Stimulated activated naive B cell treated with anti-CD40 and anti-IgM and Interleukin-4, amounts not matched to agents 10 μg/mL and 1 μg/mL and 100 μg/mL, for 72 hours (primary cell): ENCODE results near the gene ZNF532.

ENCODE experiments used
- ATAC-seq, 2 donors: fragments of 150-1000 bp; cut with Tn5 transposase; replicated peaks; 2 replicates each; pipeline ENCODE4 v1.10.0; 2021; ENCODE audit warnings: moderate library complexity in 1 of 2
- DNase-seq: peaks from one replicate; pipeline ENCODE4 v3.0.0; 2021
- H3K27ac Mint-ChIP-seq: one replicate; pipeline ENCODE4 v1.8.0; 2022; ENCODE audit warnings: mild to moderate bottlenecking, mixed read lengths
- H3K27me3 Mint-ChIP-seq, 2 donors: one replicate each; pipeline ENCODE4 v1.8.0; 2022; ENCODE audit warnings: mixed read lengths in 2 of 2
- H3K36me3 Mint-ChIP-seq, 2 donors: one replicate each; pipeline ENCODE4 v1.8.0; 2022; ENCODE audit warnings: mixed read lengths in 2 of 2, mild to moderate bottlenecking in 1 of 2
- H3K4me1 Mint-ChIP-seq, 2 donors: one replicate each; pipeline ENCODE4 v1.8.0; 2022; ENCODE audit warnings: mixed read lengths in 2 of 2, mild to moderate bottlenecking in 1 of 2
- H3K4me3 Mint-ChIP-seq, 2 donors: one replicate each; pipeline ENCODE4 v1.8.0; 2022; ENCODE audit warnings: mild to moderate bottlenecking in 2 of 2, mixed read lengths in 2 of 2, moderate library complexity in 1 of 2
- H3K9me3 Mint-ChIP-seq, 2 donors: one replicate each; pipeline ENCODE4 v1.8.0; 2022; ENCODE audit warnings: mixed read lengths in 2 of 2, mild to moderate bottlenecking in 1 of 2

The ZNF532 gene

GRCh38 chr18:58941426-58942099, 76.9 kb downstream of the ZNF532 start:
- Mint-ChIP-seq H3K4me1 (peaks cover 23 to 44% of the 10 kb centered on the region in 2 donors), H3K4me3 (peak overlapping the region in 1 of 2 donors; percentile 14), H3K27ac (peak overlapping the region; percentile 76), H3K9me3 (peaks cover 5 to 8% of the 10 kb centered on the region in 2 donors), H3K36me3 (peaks cover 54 to 71% of the 10 kb centered on the region in 2 donors), H3K27me3 (no peaks in the 10 kb centered on the region)
- DNase-seq = no peak
- no peak for ATAC-seq

GRCh38 chr18:58943896-58944295, 79.2 kb downstream of the ZNF532 start:
- no peak for DNase-seq
- H3K4me1 Mint-ChIP-seq = peaks cover 19 to 32% of the 10 kb centered on the region in 2 donors
- H3K27ac Mint-ChIP-seq = peak overlapping the region; percentile 75
- no peaks in the 10 kb centered on the region for H3K27me3 Mint-ChIP-seq
- ATAC-seq = no peak
- H3K4me3 Mint-ChIP-seq = no peak overlapping the region
- peaks cover 47 to 65% of the 10 kb centered on the region in 2 donors for H3K36me3 Mint-ChIP-seq
- peaks cover 5 to 8% of the 10 kb centered on the region in 2 donors for H3K9me3 Mint-ChIP-seq

- no peak for DNase-seq
- Mint-ChIP-seq H3K27me3 (no peaks in the 10 kb centered on the region), H3K4me3 (no peak overlapping the region), H3K27ac (peak overlapping the region; percentile 92), H3K36me3 (peaks cover 33 to 50% of the 10 kb centered on the region in 2 donors), H3K4me1 (peaks cover 19 to 32% of the 10 kb centered on the region in 2 donors), H3K9me3 (no peaks in the 10 kb centered on the region)
- ATAC-seq = peak in 1 of 2 donors; percentile 52
Measured at GRCh38 chr18:58947136-58947732, 82.6 kb downstream of the ZNF532 start.

GRCh38 chr18:58949031-58949430, 84.4 kb downstream of the ZNF532 start:
- ATAC-seq (no peak), DNase-seq (no peak)
- Mint-ChIP-seq H3K4me1 (peaks cover 18 to 31% of the 10 kb centered on the region in 2 donors), H3K4me3 (no peak overlapping the region), H3K27me3 (no peaks in the 10 kb centered on the region), H3K9me3 (no peaks in the 10 kb centered on the region), H3K27ac (no peak overlapping the region), H3K36me3 (peaks cover 35 to 47% of the 10 kb centered on the region in 2 donors)

GRCh38 chr18:58951986-58952702, 87.5 kb downstream of the ZNF532 start:
- no peaks in the 10 kb centered on the region for H3K27me3 Mint-ChIP-seq
- H3K36me3 Mint-ChIP-seq = peaks cover 30 to 41% of the 10 kb centered on the region in 2 donors
- H3K9me3 Mint-ChIP-seq = no peaks in the 10 kb centered on the region
- no peak for ATAC-seq
- peak overlapping the region; percentile 56 for H3K27ac Mint-ChIP-seq
- DNase-seq = no peak
- H3K4me1 Mint-ChIP-seq = peaks cover 8% of the 10 kb centered on the region in 2 donors
- H3K4me3 Mint-ChIP-seq = no peak overlapping the region

- no peaks in the 10 kb centered on the region for H3K27me3 Mint-ChIP-seq
- no peak overlapping the region for H3K27ac Mint-ChIP-seq
- DNase-seq (no peak), ATAC-seq (no peak)
- H3K4me1 Mint-ChIP-seq = peaks cover 6% of the 10 kb centered on the region in 2 donors
- peaks cover 29 to 39% of the 10 kb centered on the region in 2 donors for H3K36me3 Mint-ChIP-seq
- H3K9me3 Mint-ChIP-seq = no peaks in the 10 kb centered on the region
- H3K4me3 Mint-ChIP-seq = no peak overlapping the region
Measured at GRCh38 chr18:58952858-58953257, 88.2 kb downstream of the ZNF532 start.

- Mint-ChIP-seq H3K4me3 (no peak overlapping the region), H3K27me3 (no peaks in the 10 kb centered on the region)
- ATAC-seq = no peak
Measured at GRCh38 chr18:58953627-58954026, 89.0 kb downstream of the ZNF532 start.

GRCh38 chr18:58955001-58955400, 90.3 kb downstream of the ZNF532 start:
- no peak overlapping the region for H3K4me3 Mint-ChIP-seq
- H3K27me3 Mint-ChIP-seq = no peaks in the 10 kb centered on the region
- no peak overlapping the region for H3K27ac Mint-ChIP-seq
- peaks cover 30 to 36% of the 10 kb centered on the region in 2 donors for H3K36me3 Mint-ChIP-seq
- no peak for ATAC-seq
- H3K9me3 Mint-ChIP-seq = no peaks in the 10 kb centered on the region
- H3K4me1 Mint-ChIP-seq = peaks cover 6% of the 10 kb centered on the region in 2 donors
- no peak for DNase-seq

More at GRCh38 chr18:58953627-58954026, 89.0 kb downstream of the ZNF532 start:
- DNase-seq = no peak
- H3K27ac Mint-ChIP-seq = no peak overlapping the region
- H3K36me3 Mint-ChIP-seq = peaks cover 31 to 36% of the 10 kb centered on the region in 2 donors
- H3K9me3 Mint-ChIP-seq = no peaks in the 10 kb centered on the region
- H3K4me1 Mint-ChIP-seq = peaks cover 4 to 6% of the 10 kb centered on the region in 2 donors

- Mint-ChIP-seq H3K27ac (no peak overlapping the region), H3K4me1 (peaks cover 6% of the 10 kb centered on the region in 2 donors), H3K36me3 (peaks cover 30 to 44% of the 10 kb centered on the region in 2 donors), H3K4me3 (no peak overlapping the region), H3K27me3 (no peaks in the 10 kb centered on the region), H3K9me3 (no peaks in the 10 kb centered on the region)
- DNase-seq = no peak
- no peak for ATAC-seq
Measured at GRCh38 chr18:58955738-58956137, 91.1 kb downstream of the ZNF532 start.

GRCh38 chr18:58958628-58959027, 94.0 kb downstream of the ZNF532 start:
- peaks cover 22 to 30% of the 10 kb centered on the region in 2 donors for H3K4me1 Mint-ChIP-seq
- H3K27ac Mint-ChIP-seq = no peak overlapping the region
- ATAC-seq (no peak), DNase-seq (no peak)
- peaks cover 27 to 45% of the 10 kb centered on the region in 2 donors for H3K36me3 Mint-ChIP-seq
- H3K4me3 Mint-ChIP-seq = no peak overlapping the region
- no peaks in the 10 kb centered on the region for H3K27me3 Mint-ChIP-seq
- peaks cover 4% of the 10 kb centered on the region in 2 donors for H3K9me3 Mint-ChIP-seq

- Mint-ChIP-seq H3K4me3 (no peak overlapping the region), H3K27me3 (no peaks in the 10 kb centered on the region), H3K4me1 (peaks cover 35 to 46% of the 10 kb centered on the region in 2 donors), H3K9me3 (peaks cover 4 to 6% of the 10 kb centered on the region in 2 donors), H3K36me3 (peaks cover 27 to 50% of the 10 kb centered on the region in 2 donors), H3K27ac (no peak overlapping the region)
- ATAC-seq = no peak
- no peak for DNase-seq
Measured at GRCh38 chr18:58960508-58960907, 95.8 kb downstream of the ZNF532 start.

GRCh38 chr18:58960946-58961722, 96.5 kb downstream of the ZNF532 start:
- Mint-ChIP-seq H3K4me3 (peak overlapping the region; percentile 1 to 25), H3K9me3 (peaks cover 4 to 6% of the 10 kb centered on the region in 2 donors), H3K27me3 (no peaks in the 10 kb centered on the region), H3K36me3 (peaks cover 25 to 48% of the 10 kb centered on the region in 2 donors), H3K27ac (peak overlapping the region; percentile 77), H3K4me1 (peaks cover 40 to 52% of the 10 kb centered on the region in 2 donors)
- DNase-seq (no peak), ATAC-seq (peak in 1 of 2 donors; percentile 14)

- H3K4me3 Mint-ChIP-seq = no peak overlapping the region
- H3K4me1 Mint-ChIP-seq = peaks cover 44 to 62% of the 10 kb centered on the region in 2 donors
- H3K27ac Mint-ChIP-seq = peak overlapping the region; percentile 20
- DNase-seq = no peak
- H3K27me3 Mint-ChIP-seq = no peaks in the 10 kb centered on the region
- ATAC-seq = no peak
- H3K36me3 Mint-ChIP-seq = peaks cover 18 to 38% of the 10 kb centered on the region in 2 donors
- peaks cover 4 to 6% of the 10 kb centered on the region in 2 donors for H3K9me3 Mint-ChIP-seq
Measured at GRCh38 chr18:58962336-58962735, 97.7 kb downstream of the ZNF532 start.
